HG02588 (cell line): Measurements from ENCODE around the gene MLLT3.
"Not testable (repeated sequence)": the region's sequence is repeated elsewhere in the genome, so short reads cannot be mapped to it uniquely, and the experiment has no call there.

Experiments used
- ATAC-seq: cut with Tn5 transposase; IDR thresholded peaks from one replicate; pipeline ENCODE4 v1.9.1; 2021; ENCODE audit warnings: mild to moderate bottlenecking, moderate library complexity; ENCODE audit not compliant: unreplicated experiment

MLLT3 gene

DNA sequence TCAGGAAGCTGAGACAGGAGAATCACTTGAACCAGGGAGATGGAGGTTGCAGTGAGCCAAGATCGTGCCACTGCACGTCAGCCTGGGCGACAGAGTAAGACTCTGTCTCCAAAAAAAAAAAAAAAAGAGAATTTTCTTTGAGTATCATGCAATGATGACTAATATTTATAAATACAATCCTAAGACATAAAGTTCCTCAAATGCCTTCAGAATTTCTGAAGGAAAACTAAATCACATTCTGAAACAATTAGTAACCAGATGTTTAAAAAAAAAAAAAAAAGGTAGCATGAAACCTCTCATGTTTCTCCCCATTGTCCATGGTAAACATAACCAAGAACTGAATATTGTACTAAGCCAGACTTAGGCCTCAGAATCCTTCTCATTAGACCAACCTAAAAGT is 23.1 kb downstream of the MLLT3 start:
- ATAC-seq = no peak

DNA sequence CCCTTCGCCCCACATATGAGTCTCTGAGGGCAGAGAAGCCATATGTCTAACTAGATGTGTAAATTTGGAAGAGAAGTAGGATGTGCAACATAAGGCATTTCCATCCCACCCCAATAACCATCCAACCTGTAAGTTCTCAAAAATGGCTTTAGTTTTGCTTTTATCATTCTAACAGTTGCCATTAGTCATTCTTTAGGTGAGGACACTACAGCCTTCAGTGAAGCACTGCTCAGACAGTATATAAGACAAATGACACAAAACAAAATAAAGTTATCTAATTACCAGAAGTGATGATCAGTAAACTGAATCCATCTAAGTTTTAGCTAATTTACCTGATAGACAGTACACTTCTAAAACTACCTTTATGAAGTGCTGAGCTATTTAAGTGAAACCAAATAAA is 23.9 kb downstream of the MLLT3 start:
- ATAC-seq = no peak

DNA sequence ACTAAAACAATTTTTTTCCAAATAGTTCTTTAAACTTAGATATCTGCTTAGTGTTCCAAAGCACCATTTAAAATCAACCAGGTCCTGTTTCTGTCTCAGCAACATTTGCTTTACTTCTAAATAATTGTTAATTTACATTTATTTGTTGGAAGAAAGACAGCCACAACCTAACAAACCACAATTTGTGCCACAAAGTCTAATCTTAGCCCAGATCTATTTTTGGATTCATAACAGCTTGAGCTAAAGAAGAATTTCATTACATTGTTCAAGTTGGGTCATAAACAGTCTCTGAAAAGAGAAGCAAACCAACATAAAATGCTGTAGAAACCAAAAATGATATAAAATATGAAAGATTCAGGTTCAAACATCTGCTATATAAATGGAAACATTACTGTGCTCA is 24.4 kb downstream of the MLLT3 start:
- ATAC-seq = no peak

DNA sequence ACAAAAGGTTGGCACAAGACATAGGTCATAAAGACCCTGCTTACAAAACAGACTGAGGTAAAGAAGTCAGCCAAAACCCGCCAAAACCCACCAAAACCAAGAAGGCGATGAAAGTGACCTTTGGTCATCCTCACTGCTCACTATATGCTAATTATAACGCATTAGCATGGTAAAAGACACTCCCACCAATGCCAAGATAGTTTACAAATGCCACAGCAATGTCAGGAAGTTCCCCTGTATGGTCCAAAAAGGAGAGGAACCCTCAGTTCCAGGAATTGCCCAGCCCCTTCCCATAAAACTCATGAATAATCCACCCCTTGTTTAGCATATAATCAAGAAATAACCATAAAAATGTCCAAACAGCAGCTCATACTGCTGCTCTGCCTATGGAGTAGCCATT is 27.7 kb downstream of the MLLT3 start:
- ATAC-seq = no peak

DNA sequence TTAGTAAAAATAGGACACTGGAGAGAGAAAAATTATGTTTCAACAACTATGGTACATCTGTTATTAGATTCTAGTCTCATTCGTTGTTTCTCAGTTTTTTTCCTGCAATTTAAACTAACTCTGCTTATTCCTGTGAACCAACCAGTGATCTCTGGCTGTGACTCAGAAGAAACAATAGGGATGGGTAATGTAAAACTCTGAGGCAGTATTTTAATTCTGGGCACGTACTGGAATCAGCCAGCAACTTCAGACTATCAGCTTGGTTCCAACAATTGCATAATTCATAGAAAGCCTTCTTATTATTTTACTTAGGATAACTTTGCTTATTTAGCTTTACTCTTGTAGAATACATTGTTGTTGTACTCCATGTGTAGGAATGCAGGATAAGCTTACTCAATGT is 28.8 kb downstream of the MLLT3 start:
- ATAC-seq = no peak

DNA sequence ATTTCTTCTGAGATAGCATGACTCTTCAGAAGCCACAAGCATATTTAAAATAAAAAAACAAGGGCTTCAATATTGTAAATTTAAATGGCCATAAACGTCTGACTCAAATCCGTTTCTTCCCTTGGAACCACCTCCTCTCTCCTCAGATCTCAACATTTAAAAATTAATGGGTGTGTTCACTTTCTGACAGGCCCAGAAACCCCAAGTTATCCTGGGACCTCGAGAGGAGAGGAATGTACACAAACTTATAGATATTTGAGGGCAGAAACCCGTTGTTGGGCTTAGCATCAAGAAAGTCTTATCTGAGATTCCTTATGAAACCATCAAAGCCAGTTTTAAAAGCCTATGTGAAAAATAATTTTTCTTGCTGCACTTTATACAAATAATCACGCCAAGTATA is 29.2 kb downstream of the MLLT3 start:
- ATAC-seq = no peak

DNA sequence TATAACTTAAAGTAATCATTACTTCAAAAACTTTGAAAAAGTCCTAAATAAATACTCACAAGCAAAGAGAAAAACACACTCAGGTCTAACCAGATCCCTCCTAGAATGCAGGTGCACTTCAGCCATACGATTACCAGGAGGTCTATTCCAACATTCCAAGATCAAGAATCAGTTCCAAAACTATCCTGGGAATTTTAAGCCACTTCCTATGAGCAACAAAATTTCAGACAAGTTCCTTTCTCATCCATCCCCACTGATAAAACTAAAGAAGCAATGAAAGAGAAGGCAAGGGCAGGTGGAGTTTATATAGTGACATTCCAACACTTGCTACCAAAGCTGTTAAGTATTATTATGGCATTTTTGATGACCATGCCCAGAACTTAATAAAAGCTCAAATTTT is 29.6 kb downstream of the MLLT3 start:
- no peak for ATAC-seq

DNA sequence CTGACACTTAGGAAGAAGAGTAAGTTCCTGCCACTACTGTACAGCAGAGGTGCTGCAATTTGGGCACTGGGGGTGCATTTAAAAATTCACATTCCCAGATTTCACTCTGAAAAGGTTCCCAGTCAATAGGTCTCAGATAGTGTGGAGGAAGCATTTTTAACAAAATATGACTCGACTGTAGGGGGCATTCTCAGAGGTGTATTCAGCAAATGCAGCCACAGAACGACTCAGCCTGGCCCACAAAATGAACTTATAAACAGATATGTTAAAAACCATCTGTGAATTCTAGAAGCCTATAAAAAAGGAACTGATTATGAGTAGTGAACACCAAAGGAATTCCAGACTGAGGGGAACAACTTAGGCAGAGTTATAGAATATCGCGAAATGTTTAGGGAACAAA is 31.1 kb downstream of the MLLT3 start:
- ATAC-seq = no peak

DNA sequence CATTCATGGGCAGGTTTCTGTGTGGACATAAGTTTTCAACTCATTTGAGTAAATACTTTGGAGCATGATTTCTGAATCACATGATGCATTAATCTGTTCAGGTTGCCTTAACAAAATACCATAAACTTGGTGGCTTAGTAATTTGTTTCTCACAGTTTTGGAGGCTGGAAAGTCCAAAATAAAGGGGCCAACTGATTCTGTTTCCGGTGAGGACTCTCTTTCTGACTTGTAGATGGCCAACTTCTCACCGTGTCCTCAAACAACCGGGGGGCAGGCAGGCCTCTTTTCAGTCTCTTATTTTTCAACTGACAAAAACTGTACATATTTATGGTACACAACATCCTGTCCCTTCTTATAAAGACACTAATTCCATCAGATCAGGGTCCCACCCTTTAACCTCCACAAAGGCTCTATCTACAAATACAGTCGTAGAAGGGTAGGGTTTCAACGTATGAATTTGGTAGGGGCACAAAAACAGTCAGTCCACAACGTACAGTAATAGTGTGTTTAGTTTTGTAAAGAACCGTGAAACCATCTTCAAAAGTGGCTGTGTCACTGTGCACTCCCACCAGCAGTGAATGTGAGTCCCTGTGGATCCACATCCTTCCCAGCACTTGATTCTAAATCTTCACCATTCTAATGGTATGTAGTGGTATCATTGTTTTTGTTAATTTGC is 37.2 kb downstream of the MLLT3 start:
- no peak for ATAC-seq

DNA sequence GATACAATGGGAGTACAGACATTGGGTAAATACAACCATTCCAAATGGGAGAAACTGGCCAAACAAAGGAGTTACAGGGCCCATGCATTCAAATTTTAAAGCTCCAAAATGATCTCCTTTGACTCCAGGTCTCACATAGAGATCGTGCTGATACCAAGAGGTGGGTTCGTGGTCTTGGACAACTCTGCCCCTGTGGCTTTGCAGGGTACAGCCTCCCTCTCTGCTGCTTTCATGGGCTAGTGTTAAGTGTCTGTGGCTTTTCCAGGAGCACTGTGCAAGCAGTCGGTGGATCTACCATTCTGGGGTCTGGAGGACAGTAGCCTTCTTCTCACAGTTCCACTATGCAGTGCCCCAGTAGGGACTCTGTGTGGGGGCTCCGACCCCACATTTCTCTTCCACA is 39.2 kb downstream of the MLLT3 start:
- not testable (repeated sequence) for ATAC-seq

DNA sequence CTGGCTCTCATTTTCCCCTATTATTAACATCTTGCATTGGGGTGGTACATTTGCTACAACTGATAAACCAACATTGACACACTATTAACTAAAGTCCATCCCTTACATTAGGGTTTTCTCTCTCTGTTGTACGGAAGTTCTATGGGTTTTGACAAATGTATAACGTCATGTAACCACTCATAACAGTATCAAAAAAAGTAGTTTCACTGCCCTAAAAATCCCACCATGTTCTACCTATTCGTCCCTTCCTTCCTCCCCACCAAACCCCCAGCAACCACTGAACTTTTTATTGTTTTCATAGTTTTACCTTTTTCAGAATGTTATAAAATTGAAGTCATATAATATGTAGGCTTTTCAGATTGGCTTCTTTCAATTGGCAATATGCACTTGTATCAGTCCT is 40.1 kb downstream of the MLLT3 start:
- ATAC-seq = no peak

DNA sequence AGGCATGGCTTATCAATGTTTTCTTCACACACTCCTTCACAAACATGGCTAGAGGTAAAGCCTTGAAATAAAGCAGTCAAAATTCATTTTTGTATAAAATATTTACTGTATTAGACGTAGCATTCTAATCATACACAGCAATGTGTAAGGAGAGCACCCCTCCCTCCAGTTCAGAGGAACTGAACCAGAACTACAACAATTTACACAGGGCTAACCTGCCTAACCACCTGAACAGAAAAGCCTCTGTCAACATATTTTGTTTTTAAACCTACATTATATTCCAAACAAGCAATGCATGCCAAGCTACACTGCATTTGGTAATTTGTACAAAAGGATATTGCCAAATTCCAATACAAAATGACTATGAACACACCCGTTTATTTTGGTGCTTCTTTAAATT is 41.6 kb downstream of the MLLT3 start:
- no peak for ATAC-seq

DNA sequence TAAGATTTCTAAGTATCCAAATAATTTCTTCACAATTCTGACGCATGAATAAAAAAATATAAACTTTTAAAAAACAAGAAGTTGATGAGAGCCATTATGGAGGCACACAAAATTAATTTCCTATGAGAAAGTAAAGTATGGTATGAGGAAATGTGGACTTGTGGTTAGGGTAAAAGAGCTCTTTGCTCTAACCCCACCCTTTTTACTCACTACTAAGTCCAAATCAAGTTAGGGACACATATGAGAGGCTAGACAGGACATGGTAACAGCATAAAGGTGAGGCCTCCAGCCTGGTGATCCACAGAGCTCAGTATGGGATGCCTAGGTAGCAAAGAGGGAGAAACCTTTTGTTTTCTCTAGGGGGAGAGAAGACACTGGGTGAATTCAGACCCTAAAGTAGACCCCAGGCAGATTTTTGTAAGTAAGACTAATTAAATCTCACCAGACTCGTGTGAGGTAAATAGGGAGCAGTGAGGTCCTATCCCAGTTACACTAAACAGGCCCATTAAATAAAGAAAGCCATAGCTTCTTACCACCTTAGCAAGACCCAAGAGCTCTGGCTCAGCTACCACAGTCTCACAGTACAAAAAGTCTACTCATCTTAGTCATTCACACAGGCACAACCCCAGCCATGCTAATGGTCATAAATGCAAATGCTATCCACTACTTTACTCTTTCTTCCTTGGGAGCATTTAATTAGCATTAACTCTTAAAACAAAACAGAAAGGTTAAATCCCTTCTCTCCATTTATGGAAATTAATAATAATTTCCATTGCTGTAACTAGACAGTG is 42.6 kb downstream of the MLLT3 start:
- ATAC-seq = no peak

DNA sequence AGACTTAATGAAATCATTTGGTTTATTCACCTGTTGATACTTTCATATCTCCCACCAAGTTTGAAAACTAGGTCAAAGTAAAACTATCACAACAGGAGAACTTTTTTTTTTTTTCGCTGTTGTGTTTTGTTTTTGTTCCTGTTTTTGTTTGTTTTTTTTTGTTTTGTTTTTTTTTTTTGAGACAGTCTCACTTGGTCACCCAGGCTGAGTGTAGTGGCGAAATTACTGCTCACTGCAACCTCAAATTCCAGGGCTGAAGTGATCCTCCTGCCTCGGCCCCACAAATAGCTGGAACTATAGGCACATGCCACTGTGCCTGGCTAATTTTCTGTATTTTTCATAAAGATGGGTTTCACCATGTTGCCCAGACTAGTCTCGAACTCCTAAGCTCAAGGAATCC is 49.3 kb downstream of the MLLT3 start:
- no peak for ATAC-seq

DNA sequence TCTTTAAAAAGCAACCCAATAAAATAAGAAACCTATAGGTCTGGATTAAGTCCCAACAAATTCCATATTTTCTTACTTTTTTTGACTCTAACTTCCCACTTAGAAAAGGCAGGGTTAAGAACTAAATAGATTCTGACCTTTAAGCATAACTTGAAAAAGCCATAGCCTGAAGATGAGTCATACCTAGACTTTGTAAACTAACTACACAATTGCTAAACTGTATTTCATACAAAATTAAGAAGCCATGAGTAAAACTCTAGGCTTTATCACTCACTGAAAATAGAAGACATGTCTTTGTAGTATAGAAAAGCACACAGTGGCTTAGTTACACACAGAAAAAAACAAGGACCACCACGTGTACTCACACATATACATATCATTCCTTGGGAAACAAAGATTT is 51.5 kb downstream of the MLLT3 start:
- peak; percentile 68 for ATAC-seq

DNA sequence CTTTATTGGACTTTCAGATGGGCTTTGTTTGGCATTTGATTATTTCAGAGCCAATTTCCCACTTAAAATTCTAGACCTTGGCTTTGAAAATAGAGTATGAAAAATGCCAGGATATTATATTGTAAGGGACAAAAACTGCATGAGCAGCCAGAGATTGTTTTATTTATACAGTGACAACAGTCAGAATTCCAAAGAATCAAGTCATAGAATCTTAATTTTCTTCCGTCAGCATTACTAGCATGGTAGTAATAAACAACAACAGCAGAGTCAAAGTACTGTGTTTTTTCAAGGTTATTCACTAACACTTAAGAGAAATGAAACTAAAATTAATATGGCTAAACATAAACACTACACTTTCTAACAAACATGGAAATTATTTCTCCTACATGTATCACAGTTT is 52.2 kb downstream of the MLLT3 start:
- ATAC-seq = no peak

DNA sequence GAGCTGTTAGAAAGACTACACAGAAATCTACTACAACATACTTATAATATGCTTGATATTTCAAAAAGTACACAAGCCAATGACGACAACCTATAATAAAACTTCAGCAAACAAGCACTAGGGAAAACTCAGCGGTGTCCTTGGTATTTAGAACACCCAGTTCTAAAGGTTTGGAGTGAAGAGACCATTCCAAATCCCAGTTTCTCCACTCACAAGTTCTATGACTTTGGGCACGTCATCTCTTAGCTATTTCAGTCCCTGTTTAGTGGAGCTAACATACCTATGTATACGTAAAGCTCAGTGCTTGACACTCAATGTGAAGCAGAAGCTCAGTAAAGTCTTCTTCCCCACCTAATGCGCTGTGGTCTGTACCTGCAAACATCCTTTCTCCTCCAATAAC is 52.8 kb downstream of the MLLT3 start:
- no peak for ATAC-seq

DNA sequence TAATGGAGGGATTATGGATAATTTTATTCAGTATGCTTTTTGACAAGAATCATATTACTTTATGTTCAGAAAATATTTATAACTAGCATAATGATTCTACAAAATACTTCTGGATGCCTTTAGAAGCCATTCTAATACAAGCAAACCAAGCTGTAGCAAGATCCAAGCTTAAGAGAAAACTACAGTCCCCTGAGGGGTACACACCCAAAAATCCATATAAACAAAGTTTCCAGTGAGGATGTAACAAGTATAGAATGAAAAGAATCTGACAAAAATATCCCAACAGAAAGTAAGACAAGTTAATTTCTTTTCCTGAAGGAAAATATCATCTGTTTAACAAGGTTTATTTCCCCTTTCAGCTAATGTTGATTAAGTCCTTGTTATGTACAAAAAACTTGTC is 53.9 kb downstream of the MLLT3 start:
- ATAC-seq = no peak

DNA sequence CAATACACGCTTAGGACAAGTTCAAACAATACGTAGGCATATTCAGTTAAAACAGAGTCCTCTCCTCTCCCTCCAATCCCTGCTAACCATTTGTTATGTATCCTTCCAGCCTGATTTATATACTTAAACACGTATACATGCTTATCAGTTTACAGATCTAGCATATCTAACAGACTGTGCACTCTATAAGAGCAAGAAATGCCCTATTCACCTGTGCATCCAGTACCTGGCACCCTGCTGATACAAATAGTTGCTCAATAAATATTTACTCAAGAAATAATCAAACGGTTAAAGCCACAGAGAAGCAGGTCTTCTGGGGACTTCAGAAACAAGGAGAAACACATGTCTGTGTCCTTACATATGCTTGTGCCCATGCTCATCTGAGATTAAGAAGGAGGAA is 55.9 kb downstream of the MLLT3 start:
- ATAC-seq = no peak

DNA sequence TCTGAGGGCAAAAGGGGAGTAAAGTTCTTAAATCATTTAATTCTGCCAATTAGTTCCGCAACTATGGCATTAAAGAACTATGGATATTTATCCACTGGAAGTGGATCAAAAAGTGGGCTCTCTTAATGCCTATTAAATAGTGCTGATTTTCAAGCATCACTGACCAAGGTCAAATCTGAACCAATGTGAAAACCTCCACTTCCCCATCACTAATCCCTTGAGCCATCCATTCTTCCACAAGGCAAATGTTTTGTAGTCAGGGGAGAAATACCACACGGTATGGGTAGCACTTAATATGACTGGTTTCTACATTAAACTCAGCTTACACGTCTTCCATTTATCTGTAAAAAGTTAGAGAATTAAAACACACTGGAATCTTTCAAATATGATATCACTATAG is 57.6 kb downstream of the MLLT3 start:
- ATAC-seq = no peak

DNA sequence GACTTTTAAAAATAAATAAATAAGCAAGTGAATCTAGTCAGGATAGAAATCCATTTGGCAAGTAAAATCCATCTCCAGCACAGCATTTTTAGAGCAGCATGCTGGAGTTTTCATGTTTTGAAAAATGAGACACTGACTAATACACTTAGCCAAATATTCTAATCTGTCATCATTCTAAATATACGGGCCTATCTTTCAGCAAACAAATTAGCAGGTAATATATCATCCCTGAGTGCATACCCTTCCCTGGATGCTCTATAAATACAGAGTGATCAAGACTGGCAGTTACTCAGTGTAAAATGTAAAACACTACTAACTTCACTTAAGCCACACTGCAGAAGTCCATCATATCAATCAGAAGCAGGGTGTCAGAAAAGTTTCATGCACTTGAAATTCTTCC is 58.4 kb downstream of the MLLT3 start:
- ATAC-seq = no peak

DNA sequence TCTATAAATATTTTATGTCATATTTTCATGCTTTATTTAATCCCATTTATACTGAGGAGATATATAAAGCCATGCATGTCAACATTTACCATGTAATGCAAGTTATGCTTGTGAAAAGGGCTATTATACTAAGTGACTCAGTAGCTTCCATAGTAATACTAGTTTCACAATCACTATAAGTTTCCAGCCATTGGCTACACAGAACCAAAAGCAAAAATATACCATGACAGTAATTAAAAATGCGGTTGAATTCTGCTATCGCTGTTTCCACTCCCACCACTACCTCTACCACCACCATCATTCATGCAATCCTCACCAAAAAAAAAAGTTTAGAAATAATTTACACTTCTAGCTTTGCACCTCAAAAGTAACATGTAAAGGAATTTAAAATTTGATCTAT is 60.2 kb downstream of the MLLT3 start:
- ATAC-seq = no peak

DNA sequence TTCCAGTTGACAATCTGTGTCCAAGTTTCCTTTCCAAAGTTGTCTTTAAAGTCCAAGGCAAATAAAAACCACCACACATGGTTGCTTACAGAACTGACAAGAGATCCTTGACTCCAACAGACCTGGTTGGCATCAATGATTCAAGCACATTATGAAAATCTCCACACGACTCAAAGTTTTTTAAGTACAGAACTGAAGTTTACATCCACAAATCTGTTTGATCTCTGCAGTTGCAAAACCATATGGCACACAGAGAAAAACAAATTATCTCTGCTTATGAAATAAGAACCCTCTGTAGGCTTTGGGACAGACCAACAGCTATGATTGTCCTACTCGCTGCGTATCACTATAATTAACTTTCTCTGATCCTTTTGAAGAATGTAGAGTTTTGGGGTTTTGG is 60.8 kb downstream of the MLLT3 start:
- ATAC-seq = no peak
